NCI-H748 treated with DMSO at 0.1 percent for 48 hours (cell line): Measurements from ENCODE around the gene WNK1.
"Not testable (repeated sequence)": the region's sequence is repeated elsewhere in the genome, so short reads cannot be mapped to it uniquely, and the experiment has no call there.

Experiments
- DNase-seq: peaks from one replicate; lab custom pipeline; 2025; lab: John Stamatoyannopoulos, UW

WNK1 gene

GRCh38 chr12:749751-750270, 2.6 kb upstream of the WNK1 start:
- DNase-seq, result no peak

- DNase-seq, result no peak
These were observed 1.8 kb upstream of the WNK1 start for GRCh38 chr12:750366-751191.

DNA sequence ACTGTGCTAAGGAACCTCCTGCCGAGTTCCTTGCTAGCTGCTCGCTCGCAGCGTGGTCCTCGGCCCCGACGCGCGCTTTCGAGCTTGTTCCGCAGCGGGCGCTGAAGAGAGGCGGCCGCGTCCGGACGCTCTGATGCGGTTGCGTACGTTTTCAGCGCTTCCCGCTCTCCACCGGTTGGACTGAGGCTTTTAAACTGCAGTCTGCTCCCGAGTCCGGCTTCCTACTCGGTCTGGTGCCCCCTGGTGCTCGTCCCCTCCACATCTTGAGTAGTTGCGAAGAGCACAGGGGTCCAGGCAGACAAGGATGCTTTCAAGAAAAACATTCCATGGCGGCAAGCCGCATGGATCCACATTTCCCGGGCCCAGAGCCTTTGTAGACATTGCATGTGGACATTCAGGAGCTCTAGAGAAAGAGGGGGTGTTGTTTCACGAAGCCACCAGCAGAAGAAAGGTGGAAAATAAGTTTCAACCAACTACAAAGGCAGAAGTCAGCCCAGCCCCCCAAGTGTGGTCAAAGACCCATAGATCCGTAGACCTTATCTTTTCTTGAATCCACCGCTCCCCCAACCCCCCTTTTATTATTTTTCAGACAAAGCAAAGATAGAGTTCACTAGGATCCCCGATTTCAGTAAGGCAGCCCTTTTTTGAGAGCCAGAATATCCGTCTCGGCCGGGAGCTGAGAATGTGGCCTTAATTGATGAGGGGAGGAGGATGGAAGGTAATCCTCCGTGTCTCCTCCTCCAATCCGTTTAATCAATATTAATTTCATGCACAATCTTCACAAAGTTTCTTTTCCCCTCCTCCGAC, 984 bp upstream of the WNK1 start:
- DNase-seq, result peak; percentile 66

- DNase-seq, result no peak
These were observed 574 bp downstream of the WNK1 start for GRCh38 chr12:752695-753610.

- DNase-seq, result no peak
These were observed 1.5 kb downstream of the WNK1 start for GRCh38 chr12:753611-754472.

GRCh38 chr12:754473-754820, 2.1 kb downstream of the WNK1 start:
- DNase-seq, result no peak

GRCh38 chr12:754851-755562, 2.6 kb downstream of the WNK1 start:
- DNase-seq, result no peak

DNA sequence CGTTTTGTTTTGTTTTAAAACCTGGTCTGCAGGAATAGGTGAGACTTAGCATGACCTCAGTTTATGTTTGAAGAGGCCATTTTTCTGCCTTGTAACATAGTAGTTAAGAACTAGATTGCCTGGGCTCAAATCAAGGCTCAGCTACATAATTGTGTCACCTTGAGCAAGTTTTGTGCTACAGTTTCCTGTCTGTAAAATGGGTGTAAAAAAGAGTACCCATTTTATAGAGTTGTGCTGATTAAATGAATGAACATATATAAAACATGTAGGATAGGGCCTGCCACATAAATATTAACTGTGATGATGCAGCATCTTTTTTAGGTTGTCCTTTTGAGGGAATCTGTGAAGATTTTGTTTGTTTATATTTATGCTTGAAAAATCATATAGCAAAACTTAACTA, 7.2 kb downstream of the WNK1 start:
- DNase-seq, result no peak

GRCh38 chr12:761256-761655, 8.9 kb downstream of the WNK1 start:
- no peak for DNase-seq

DNA sequence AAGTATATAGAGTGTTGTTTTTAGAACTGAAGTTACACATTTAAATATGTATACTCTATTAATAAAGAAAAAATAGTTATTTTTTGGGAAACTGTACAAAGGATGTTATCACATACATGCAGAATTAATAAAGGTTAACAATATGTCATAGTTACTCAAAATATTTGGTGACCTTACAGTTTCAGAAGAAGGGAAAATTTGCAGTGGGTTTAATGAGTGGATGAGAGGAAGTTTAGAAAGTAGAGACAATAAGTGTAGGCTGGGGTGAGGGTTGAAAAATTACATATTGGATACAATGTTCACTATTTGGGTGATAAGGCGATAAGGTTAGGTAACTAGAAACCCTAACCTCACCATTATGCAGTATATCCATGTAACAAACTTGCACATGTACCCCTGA, 13.5 kb downstream of the WNK1 start:
- DNase-seq, result no peak

- DNase-seq, result no peak
These were observed 16.1 kb downstream of the WNK1 start for GRCh38 chr12:768434-768833.

DNA sequence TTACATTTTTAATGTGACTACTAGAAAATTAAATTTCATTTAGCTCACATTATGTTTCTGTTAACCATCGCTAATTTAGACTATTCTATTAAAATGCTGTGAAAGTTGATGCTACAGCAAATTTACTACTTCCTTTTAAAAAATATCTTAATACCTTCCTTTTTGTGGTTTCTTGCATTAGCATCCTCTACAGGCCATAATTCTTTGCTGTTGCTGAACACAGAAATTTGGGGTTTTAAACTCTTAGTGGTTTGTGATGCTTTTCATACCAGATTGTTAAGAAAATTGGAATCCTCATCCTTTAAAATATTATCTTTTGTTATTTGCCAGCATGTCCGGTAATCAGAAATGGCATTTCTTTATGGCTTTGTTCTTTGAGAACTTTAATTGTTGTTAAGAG, 18.1 kb downstream of the WNK1 start:
- no peak for DNase-seq

DNA sequence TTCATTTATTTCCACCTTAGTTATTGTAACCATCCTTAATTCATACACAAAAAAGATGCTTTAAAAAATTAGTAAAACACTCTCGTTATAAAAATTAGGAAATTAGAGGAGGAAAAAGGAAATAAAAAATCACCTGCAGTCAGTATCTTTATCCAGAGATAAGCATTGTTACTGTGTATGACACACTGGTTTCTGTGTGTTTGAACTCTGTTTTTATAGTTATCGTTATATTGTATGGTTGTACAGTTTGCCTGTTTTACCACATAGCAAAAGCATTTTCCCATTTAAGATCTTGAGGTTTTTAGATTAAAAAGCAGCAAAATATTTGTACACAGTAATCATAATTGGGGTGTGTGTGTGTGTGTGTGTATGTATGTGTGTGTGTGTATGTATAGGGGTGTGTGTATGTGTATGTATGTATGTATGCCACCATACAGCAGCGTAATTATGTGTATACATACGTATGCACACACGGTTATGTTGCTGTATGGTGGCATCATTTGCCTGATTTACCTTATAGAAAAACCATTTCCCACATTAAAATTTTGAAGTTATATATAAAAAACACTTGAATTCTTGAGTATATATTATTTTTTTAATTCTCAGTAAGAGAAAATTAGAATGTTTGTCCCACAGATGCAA, 19.8 kb downstream of the WNK1 start:
- DNase-seq, result no peak

GRCh38 chr12:774051-774614, 21.8 kb downstream of the WNK1 start:
- no peak for DNase-seq

- DNase-seq, result not testable (repeated sequence)
These were observed 23.8 kb downstream of the WNK1 start for GRCh38 chr12:775973-776771.

- not testable (repeated sequence) for DNase-seq
These were observed 24.5 kb downstream of the WNK1 start for GRCh38 chr12:776772-777373.

- no peak for DNase-seq
These were observed 25.2 kb downstream of the WNK1 start for GRCh38 chr12:777550-778047.

- no peak for DNase-seq
These were observed 26.2 kb downstream of the WNK1 start for GRCh38 chr12:778615-779014.
